RPMI8226 (cell line): Measurements from ENCODE around the gene ZMYM1.
A peak's percentile ranks its signal among the peaks of the same experiment; 100 is the strongest.
"Not testable (repeated sequence)": the region's sequence is repeated elsewhere in the genome, so short reads cannot be mapped to it uniquely, and the experiment has no call there.

ENCODE experiments used
- DNase-seq: peaks from one replicate; pipeline ENCODE4 v3.0.0-alpha.2; 2015

Gene ZMYM1

DNA sequence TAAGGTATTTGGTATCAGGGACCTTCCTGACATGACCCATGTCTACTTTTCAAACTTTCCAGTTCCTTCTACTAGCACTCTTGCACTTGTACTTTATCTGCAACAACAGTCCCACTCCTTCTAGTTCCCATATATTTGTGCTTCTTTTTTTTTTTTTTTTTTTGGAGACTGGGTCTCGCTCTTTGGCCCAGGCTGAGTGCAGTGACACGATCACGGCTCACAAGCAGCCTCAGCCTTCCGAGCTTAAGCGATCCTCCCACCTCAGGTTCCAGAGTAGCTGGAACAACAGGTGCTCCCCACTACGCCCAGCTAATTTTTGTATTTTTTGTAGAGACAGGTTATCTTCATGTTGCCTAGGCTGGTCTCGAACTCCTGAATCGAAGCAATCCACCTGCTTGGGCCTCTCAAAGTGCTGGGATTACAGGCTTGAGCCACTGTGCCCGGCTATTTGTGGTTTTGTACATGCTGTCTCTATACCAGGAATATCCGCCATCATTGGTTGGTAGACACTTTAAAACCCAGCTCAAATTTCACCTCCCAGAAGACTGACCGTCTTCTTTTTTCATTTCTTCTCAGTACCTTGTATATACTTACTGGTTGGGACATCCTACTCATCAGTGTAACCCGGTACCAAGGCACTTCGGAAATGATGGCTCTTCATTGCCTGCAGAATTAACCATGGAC is 1.1 kb downstream of the ZMYM1 start:
- no peak for DNase-seq

DNA sequence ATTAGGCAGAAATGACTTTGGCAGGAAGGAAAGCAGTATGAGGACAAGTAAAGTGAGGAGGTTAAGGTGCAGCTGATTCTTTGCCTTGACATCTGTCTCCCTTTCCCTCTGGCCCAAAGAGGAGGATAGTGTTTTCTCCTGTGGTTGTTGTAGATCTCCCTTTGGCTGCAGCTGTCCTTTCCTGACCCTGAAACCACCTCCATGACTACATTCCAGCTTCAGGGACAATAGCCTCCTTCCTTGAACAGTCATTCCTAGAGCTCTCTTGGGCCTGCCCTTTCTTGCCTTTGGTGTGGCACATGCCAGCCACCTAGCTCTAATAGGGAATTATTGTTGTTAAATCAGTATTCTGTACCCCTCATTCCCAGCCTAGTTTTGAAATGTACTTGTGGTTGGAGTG is 6.2 kb downstream of the ZMYM1 start:
- no peak for DNase-seq

DNA sequence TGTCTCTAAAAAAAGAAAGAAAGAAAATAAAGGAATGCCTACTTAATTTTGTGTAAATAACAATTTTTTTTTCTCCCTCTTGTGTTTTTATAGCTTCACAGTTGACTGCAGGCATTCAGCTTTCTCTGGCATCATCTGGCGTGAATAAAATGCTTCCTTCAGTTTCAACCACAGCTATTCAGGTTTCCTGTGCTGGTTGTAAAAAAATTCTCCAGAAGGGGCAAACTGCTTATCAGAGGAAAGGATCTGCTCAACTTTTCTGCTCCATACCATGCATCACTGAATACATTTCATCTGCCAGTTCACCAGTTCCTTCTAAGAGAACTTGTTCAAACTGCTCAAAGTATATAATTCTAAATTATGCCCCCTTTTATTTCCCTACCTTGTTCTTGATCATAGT is 18.0 kb downstream of the ZMYM1 start:
- DNase-seq, result no peak

DNA sequence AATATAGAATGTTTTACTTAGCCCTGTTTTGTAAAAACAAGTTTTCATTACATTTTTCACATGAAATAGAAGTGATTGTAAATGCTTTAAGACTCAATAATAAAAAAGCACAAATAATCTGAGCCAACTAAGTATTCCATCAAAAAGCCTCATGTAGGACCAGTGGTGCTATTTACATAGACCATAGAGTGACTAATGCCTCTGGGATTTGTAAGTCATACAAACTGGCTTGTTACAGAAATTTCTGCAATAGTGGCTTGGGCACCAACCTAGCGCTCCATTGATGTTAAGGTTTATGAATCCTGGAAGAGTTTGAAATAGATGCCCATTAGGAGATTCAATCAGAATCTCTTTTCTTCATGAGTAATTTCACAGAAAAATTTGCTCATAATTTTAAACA is 31.9 kb downstream of the ZMYM1 start:
- DNase-seq, result no peak

DNA sequence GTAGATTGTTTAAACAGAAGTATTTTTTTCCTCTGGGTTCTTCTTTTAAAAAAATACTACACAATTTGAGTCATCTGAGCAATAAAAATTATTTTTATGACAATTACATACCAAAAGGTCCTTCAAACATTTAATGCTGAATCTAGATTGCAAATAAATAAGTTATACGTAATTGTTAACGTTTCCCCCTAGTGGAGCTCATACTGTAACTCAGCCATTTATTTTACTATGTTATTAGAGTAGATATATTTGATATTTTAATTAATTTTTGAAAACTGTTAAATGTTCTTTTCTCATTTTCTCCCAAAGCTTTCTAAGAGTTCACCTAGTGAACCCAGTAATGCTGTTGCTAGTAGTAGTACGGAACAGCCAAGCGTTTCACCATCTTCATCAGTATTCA is 33.5 kb downstream of the ZMYM1 start:
- no peak for DNase-seq

DNA sequence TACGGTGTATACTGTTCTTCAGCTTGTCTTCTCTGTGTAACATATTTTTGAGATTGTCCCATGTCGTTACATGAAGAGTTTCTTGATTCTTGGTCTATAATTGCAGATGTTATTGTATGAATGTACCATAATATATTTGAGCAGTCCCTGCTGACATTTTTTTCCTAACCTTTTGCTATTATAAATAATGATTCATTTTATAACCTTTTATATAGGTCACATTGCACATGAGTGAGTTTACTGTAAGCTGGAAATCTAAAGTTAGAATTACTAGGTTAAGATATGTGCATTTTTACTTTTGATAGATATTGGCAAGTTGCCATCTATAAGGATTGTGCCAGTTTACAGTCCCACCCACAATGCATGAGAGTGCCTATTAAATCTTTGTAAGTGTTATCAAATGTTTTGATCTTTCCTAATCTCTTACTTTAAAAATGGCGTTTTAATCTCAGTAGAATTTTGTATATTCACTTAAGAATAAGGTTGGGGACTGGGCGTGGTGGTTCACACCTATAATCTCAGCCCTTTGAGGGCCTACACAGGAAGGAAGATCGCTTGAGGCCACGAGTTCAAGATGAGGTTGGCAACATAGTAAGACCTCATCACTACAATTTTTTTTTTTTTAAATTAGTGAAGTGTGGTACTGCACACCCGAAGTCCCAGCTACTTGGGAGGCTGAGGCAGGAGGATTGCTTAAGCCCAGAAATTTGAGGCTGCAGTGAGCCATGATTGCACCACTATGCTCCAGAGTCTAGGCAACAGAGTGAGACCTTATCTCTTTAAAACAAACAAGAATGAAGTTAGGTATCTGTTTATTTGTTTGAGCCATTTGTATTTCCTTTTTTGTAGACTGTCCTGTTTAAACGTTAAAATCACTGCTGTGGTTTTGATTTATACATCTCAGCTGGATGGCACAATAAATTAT is 36.5 kb downstream of the ZMYM1 start:
- no peak for DNase-seq

DNA sequence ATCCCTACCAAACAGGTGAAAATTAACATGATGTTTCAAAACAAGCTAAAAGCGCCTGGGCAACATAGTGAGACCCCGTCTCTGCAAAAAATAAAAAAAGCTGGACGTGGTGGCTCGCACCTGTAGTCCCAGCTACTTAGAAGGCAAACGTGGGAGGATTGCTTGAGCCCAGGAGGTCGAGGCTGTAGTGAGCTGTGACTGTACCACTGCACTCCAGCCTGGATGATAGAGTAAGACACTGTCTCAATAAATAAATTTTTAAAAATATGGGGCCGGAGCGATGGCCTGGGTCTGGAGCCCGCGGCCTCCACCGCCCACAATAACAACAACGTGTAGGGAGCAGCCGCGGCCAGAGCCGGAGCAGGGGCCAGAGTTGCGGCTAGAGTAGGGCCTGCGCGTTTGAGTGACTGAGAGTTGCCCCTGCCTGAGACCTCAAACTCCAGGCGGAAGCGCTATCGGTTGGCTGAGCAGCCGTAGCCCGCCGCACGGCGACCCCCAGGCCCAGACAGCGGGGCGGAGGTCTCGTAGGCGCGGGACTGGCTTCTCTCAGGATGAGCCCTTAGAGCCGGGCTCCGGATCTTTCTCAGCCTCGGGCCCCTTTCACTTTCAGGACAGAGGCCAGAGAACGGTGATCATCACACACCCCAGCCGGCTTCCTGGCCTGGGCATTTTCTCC is 41.4 kb downstream of the ZMYM1 start:
- DNase-seq, result peak; percentile 26

DNA sequence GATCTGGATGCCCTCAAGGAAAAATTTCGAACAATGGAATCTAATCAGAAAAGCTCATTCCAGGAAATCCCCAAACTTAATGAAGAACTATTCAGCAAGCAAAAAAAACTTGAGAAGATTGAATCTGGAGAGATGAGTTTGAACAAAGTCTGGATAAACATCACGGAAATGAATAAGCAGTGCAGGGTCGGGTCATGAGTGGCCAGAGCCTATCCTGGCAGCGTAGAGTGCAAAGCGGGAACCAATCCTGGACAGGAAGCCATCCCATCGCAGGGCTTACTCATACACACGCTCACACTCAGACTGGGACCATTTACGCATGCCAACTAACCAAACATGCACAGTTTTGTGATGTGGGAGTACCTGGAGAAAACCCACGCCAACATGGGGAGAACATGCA is 43.1 kb downstream of the ZMYM1 start:
- no peak for DNase-seq

DNA sequence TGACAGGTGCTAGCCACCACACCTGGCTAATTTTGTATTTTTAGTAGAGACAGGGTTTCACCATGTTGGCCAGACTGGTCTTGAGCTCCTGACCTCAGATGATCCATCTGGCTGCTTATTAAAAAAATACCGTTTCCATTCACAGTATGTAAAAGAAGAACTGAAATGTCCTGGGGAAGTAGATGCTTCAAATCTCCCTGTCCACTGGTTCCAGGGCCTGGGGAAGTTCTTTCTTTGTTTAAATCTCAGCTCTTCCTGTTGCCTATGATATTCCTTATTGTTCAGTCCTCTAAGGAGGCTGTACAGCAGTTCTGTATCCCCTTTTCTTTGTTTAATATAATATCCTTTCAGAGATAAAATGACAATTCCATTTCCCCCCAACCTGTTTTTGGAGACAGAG is 47.4 kb downstream of the ZMYM1 start:
- DNase-seq, result no peak

DNA sequence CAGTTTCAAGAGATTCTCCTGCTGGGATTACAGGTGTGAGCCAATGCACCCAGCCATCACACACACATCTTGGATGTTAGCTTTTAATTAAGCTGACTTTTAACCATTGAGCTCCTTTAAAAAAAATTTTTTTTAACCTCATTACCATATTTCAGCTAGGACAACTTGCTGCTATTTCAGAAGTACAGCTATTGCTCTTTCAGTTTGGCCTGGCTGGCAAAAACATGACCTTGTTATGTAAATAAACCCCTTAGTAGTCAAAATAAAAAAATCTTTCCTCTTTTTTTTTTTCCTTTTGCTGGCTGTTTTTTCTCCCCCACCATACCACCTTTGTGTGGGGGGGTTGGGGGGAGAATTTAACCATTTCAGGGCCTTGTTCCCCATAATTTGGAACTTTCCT is 49.9 kb downstream of the ZMYM1 start:
- DNase-seq, result no peak

DNA sequence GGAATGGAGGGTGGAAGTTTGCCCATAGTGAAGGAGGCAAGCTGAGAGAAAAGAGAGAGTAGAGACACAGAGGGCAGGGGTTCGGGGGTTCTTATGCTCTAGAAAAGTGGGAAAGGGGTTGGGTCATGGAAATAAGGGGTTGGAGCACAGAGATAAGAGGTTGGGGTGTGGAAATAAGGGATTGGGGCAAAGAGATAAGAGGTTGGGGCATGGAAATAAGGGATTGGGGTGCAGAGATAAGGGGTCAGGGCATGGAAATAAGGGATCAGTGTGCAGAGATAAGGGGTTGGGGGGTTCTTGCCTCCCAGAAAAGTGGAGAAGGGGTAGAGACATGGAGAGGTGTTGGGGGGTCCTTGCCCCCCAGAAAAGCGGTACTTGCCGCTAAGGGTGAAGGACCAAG is 57.6 kb downstream of the ZMYM1 start:
- no peak for DNase-seq

DNA sequence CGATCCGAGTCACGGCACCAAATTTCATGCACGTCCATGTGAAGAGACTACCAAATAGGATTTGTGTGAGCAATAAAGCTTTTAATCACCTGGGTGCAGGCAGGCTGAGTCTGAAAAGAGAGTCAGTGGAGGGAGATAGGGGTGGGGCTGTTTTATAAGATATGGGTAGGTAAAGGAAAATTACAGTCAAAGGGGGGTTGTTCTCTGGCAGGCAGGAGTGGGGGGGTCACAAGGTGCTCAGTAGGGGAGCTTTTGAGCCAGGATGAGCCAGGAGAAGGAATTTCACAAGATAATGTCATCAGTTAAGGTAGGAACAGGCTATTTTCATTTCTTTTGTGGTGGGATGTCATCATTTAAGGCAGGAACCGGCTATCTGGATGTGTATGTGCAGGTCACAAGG is 58.4 kb downstream of the ZMYM1 start:
- not testable (repeated sequence) for DNase-seq

DNA sequence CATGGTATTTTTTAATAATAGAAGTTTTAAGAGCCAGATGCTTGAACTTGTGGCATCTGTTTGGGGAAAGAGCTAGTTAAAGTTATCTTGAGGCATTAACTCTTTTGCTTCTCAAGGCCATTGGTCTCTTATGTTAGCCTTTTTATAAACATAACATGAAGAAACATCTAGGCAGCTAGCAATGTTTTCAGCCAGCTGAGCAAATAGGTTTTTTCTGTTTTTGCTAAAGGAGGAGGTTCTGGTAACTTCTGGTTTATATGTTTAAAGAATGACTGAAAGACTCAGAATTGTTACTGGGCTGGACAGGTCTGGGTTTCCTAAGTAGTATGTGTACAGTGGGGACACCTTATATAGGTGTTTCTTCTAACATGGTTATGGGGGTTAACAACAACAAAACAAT is 63.1 kb downstream of the ZMYM1 start:
- DNase-seq, result not testable (repeated sequence)

DNA sequence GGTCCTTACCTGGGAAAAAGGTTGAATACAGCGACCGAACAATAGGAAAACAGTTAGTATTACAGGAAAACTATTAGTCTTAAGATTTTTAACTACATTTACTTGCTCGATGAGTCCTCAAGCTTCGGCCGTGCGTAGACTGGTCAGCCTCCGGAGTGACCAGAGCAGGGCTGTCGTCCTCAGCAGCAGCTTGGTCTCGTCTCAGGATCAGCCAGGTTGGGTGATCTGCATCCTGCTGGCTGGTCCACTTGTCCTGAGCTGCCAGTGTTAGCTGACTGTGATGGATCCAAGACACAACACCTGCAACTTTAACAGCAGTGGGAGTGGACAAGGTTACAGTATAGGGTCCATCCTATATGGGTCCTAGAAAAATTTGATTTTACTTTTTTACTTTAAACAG is 63.5 kb downstream of the ZMYM1 start:
- not testable (repeated sequence) for DNase-seq

DNA sequence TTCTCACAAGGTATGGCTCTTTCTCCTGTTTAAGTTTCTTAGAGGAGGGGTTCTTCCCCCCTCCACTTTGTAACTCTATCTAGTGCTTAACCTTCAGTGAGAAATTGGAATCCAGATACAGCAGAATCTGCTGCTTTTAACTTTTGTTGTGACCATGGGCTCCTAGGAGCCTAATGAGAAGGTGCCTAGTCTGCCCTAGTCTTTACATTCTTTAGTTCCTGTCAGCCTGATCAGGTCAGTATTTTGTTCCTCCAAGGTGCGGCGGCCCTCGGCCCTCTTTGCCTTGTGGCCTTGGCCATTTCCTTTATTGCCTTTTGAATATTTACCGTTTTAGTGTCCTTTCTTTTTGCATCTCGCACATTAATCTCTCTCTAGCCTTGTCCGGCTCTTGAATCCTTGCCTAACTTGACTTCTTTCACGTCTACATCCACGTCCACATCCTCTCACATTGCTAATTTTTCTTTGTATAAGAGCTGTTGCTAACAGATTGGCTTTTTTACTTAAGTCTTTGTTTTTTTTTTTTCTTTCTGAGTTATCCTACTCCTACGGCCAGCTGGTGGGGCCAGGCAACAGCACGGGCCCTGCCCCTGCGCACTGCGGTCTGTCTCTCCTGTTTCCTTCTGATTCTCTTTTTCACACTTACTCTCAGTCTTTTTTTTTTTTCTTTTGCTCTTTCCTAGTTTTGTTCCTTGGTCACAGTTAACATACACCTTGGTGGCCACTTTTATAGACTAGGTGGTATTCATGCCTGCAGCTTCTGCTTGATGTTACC is 64.7 kb downstream of the ZMYM1 start:
- DNase-seq, result no peak

DNA sequence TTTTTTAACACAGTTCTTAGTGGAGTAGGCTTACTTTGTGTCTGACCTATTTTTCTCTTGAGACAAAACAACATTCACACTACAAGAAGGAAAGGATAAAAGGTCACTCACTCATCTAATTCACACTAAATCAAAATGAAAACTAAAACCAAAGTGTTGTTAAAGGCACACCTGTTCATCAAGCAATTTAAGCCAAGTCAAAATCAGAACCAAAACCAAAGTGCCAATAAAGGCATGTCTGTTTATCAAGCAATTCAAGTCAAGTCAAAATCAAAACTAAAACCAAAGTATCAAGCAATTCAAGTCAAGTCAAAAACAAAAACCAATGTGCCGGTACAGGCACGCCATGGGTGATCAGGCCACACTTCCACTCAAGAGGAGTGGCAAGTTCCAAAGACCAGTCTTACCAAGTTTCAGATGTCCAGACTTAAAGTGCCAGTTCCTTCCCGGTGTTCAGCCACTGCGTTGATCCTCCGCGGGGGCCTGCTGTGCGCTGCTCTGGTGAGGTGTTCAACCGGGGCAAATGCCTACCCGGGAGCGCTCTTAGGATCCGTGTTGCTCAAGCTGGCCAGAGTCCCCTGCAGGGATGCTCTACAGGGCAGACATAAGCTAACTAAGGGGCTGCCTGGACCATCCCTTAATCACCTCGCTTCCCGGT is 66.8 kb downstream of the ZMYM1 start:
- DNase-seq, result not testable (repeated sequence)

DNA sequence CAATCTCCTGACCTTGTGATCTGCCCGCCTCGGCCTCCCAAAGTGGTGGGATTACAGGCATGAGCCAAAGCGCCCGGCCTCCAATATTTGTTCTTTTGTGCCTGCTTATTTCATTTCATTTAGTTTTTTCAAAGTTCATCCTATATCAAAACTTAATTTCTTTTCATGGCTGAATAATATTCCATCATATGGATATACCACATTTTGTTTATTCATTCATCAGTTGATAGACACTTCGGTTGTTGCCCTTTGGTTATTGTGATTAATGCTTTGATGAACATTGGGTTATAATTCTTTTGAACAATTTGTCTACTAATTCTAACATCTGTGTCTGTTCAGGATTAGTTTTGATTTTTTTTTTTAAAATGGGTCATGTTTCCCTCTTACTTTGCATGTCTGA is 72.0 kb downstream of the ZMYM1 start:
- DNase-seq, result no peak

DNA sequence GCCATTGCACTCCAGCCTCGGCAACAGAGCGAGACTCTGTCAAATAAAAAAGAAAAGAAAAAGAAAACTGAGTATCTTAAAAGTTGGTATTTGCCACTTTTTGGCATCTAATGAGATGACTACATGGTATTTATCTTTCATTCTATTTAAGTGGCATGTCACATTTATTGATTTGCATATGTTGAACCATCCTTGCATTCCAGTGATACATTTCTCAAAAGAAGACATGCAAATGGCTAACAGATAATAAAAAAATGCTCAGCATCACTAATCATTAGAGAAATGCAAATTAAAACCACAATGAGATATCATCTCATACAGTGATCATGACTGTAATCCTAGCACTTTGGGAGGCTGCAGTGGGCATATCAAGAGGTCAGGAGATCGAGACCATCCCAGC is 85.7 kb downstream of the ZMYM1 start:
- no peak for DNase-seq
